HG02938 (cell line): ENCODE data around the gene EMP1.

Experiments used
- ATAC-seq: cut with Tn5 transposase; IDR thresholded peaks from one replicate; pipeline ENCODE4 v1.9.1; 2021; ENCODE audit warnings: mild to moderate bottlenecking, moderate library complexity; ENCODE audit not compliant: unreplicated experiment

The EMP1 gene

DNA sequence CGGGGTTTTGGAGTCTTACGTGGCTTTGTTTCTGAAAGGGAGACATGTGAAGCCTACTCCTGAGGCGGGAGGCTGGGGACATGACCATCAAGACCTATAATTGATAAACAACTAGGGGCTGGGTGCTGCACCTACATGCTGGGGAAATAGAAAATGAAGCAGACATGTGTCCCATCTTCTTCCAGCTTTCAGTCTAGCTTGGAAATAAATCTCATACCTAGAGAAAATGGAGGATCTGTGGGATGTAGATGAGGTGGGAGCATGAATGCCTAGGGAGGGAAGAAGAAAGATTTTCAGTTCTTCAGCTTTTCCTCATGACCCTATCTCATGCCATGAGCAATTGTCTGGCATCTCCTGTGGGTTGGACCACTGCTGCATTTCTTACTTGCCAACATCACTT lies 22.1 kb downstream of the EMP1 start:
- no peak for ATAC-seq

DNA sequence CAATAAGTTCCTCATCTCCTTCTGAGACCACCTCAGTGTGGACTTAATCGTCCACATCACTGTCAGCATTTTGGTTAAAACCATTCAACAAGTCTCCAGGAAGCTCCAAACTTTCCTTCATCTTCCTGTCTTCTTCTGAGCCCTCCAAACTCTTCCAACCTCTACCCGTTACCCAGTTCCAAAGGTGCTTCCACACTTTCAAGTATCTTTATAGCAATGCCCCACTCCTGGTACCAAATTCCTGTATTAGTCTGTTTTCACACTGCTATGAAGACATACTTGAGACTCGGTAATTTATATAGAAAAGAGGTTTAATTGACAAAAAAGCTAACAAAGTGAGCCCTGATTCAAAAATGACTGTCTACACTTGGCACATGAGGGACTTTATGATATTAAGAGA lies 22.8 kb downstream of the EMP1 start:
- no peak for ATAC-seq

DNA sequence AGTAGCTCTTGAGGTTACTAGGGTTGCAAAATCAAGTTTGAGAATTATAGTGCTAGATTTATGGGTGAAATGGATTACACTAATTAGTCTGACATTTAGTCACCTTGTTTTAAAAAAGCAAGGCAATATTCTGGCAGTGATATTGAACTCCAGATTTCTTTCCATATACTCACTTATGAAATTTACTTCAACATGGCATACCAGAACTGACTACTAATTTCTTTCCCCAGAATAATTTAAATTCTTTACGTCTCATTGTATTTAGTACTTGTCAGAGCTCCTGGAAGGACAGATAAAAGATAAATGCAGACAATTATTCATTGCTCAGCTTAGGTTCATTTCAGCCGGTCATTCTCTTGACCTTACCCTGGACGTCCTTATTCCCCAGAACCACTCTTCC lies 24.3 kb downstream of the EMP1 start:
- no peak for ATAC-seq

DNA sequence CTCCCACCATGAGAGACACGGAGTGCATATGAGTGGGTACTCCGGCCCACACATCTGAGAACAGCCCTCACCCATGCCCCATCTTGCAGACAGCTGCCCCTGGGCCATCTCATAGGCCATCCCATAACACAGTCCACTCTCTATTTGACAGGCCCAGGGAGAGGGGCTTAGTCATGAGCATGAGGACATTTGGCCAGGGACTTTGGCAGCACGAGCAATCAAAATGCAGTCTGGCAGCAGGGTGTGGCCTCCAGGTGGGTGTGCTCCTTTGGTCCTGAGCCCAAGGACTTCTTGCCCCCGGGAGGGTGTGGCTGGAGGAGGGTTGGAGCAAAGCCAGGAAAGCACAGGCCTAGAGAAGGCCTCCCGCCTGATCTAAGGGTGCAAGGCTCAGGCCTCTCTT lies 25.6 kb downstream of the EMP1 start:
- ATAC-seq, result no peak

DNA sequence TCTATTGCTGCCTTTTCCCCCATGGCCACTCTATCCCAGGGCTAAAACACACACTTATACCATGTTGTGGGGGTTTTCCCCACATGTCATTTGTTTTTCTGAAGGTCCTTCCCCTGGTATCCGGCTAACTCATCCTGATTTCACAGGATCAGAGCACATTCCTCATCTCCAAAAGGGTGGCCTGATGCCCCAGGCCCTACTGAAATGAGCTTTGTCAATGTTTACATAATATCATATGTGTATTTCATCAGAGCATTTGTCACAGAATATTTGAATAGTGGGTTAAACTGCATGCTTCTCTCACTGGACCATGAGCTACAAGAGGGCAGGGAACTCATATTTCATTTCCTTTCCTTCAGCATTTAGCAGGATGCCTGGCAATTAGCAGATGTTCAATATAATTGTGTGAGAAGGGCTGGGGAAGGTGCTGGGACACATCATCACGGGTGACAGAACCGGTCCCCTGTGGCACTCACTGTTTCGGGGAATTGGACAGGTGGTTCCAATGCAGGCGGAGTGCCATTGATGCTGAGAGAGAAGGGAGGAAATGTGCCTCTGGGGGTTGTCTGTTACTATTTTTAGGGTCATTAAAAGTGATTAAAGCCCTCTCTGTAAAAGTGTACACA lies 26.8 kb downstream of the EMP1 start:
- ATAC-seq, result no peak

DNA sequence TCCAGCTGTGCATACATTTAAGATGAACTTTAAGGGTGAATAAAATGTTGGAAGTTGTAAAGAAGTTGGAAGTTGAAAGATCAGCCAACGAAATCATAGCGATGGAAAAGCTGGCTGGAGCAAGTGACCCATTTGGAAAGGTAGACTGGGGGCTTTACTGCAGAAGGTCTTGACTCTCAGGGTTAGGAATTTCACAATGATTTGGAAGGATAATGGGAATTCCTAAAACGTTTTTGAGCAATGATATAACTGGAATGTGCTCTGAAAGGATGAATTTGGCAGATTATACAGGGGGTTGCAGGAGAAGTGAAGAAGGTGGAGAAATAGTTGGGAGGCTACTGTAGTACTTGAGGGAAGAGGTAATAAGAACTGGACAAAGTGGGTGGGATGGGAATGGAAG lies 27.4 kb downstream of the EMP1 start:
- ATAC-seq, result no peak

DNA sequence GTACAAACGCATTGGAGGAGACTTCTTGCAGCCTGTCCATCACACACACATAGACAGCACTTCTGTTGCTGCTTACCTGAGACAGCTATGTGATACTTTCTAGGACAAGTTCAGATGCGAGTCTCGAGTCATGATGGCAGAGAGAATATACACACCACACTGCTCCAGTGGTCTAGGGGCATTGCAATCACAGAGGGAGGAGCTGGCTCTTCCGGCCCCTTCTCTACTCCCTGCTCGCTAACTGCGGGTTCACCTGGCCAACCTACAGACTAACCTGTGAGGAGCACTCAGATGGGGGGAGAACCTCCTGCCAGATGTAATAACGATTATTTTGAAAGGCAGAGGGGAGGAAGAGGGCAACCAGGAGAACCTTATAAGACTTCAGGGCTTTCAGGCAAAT lies 30.7 kb downstream of the EMP1 start:
- no peak for ATAC-seq

DNA sequence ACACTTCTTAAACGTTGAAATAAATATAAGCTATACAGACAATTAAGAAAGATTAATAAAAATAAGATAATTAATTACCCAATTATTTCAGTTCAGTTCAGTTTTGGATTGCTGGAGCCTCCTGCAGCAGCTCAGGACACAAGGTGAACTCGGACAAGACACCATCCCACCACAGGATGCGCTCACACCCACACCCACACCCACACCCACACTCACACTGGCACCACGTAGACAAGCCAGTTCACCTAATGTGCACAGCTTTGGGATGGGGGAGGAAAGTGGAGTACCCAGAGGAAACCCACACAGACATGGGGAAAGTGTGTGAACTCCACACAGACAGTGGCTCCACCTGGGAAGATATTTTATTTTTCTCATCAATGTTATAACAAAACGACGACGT lies 32.1 kb downstream of the EMP1 start:
- no peak for ATAC-seq

DNA sequence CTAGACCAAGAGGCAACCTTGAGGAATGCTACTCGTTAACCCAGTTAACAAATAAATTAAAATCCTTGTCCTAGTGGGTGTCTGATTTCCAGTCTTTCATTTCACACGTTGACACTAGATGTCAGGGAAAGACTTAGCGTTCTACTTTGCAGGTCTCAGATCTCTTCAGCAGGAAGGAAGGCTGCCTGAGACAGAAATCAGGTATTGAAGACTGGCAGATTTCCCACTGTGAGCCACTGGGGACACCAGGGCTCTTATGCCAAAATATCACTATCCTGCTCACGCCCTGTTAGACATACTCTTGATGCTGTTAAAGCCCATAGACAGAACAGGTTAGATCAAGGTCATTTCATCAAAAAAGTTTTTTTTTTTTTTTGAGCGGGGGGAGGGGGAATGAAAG lies 33.0 kb downstream of the EMP1 start:
- no peak for ATAC-seq

DNA sequence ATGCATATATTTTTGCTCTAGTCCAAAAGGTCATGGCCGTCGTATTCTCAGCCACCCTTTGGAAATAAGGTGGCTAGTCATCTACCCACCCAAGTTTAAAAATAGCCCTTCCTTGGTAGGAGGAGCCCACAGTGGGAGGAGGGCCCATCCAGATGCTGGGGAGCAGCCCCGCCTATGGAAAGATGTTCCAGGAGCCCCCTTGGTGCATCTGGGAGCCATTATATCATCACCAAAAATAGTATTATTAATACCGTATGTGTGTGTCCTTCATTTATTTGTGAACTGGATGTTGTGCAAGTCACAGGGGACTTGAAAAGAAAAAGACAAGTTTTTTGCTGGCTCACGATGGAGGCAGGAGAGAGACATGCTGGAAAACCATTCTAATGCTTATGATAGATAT lies 34.0 kb downstream of the EMP1 start:
- ATAC-seq, result no peak

DNA sequence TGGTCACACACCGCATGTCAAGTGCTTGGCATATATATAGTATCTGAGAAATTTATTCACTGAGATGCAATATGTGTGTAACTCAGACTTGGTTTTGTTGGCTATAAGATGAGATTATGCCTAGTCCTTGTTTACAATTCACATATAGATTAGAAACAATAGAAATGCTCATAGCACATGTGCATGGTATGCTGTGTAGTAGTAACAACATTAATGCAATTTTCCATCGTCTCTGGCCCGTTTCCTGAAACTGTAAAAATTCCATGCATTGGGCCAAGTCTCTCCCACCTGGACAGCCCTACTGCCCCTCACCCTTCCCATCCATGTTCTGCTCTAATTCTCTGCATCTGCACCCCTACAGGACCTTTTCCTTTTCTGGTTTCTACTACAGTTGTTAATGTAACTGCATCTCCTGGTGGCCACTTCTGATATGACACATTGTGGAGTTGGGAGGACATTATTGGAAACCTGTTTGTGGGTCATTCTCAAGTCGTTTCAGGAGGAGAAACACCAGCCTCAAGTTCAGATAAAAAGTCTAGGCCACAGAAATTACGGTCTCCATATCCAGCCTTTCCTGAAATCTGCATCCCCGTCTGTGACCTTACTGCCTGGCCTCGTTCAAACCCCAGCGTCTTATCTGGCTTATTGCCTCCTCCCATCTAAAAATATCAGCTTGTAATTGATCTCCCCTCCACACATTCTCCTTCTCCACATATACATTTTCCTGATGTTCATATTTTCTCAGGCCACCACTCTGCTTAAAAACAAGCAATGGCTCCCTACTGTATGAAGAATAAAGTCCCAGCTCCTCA lies 37.5 kb downstream of the EMP1 start:
- ATAC-seq, result peak; percentile 68

DNA sequence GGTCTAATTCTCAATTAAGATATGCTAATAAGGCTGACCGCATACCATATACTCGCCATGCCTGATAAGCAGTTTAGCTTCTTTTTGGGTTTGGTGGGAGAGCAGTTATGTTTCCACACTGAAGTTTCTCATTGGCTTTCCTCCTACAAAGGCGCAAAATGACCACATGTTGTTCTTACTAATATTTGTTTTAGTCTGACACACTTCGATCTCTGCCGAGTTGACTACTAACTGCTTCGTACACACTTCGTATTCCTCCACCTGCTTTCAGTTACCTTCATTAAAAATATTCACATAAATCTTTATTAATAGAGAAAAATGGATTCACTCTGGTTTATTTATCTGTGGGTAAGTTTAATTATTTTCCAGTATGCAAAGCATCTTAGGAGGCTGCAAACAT lies 41.7 kb downstream of the EMP1 start:
- ATAC-seq, result no peak

DNA sequence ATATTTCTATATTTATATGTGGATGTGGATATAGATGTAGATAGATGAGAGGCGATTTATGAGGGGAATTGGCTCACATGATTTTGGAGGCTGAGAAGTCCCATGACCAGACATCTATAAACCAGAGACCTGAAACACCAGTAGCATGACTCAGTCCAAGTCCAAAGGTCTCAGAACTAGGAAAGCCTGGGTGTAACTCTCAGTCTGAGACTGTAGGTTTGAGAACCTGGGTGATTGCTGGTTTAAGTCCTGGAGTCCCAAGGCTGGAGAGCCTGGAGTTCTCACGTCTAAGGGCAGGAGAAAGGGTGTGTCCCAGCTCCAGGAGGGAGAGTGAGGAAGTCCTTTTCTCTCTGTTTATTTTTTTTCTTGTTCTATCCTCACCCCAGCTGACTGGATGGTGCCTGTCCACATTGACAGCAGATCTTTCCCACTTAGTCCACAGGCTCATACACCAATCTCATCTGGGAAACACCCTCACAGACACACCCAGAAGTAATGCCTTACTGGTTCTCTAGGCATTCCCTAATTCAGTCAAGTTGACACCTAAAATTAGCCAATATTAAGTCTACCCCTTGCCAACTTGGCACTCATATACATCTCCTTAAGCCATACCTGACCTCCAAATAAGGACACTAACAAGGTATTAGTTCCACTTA lies 45.4 kb downstream of the EMP1 start:
- no peak for ATAC-seq

DNA sequence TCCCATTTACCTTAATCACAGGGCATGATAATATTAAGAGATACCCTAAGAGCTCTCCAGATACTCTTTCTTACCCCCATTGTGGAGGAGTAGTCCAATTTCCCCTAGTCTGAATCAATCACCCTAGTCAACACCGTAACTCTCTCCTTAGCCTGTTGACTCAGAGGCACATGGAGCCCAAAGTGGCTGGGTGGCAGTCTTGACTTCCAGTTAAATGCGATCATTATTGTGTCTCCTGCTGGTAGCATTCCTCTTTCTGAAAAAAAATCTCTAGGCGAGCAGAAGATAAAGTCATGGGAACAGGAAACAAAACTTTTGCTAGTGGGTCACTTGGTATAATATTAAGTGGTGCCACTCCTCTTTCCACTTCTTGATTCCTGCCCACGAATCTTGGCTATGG lies 46.4 kb downstream of the EMP1 start:
- ATAC-seq, result no peak

DNA sequence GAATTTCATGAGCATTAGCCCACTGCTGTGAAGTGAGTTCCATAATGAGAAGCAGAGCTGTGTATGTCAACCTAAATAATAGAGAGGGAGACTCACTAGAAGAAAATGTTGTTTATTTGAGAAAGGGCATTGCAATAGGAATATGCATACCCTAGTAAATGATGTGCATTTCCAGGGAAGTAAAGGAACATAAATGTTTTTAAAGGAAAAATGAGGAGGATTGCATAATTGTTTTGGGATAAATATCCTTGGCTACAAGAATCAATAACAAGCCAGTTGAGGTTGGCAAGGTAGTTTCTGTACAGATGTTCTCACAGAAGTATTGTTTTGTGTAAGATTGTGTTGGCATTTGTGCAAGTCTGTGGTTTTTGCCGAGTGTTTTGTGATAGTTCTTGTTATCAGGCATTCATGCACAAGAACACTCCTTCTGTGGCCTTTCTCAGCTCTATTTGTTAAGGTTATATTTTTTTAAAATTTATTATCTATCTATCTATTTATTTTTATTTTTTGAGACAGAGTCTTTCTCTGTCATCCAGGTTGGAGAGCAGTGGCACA lies 47.1 kb downstream of the EMP1 start:
- ATAC-seq, result no peak

DNA sequence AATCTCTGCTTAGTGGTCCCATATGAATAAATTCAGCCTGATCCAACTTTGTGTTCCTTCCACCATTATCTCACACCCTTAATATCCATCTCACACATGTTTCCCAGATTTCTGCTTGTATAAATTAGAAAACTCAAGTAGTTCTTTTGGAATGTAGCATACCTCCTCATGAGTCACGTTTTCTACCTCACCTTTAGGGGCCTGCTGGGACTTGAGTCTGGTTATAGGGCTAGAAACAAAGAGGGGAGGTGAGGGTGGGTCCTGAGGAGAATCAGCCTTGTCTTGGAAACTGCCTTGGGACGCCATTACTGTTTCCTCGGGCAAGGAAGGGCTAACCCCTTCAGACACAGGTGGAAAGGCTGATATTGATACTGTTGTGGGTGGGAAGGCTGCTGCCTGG lies 51.1 kb downstream of the EMP1 start:
- no peak for ATAC-seq

DNA sequence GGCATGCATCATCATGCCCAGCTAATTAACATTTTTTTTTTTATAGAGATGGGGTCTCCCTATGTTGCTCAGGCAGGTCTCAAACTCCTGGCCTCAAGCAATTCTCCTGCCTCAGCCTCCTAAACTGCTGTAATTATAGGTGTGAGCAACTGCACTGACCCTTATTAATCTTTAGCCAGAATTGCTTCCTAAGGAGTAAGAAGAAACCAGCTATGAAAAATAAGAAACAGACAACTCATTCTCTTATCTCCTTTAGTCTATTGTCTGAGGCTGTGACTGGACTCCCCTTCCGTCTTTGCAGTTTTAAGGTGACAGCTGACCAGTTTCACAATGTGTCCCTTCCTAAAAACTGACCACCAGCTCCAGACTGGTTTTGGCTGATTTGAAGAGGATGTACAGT lies 52.4 kb downstream of the EMP1 start:
- ATAC-seq, result no peak

DNA sequence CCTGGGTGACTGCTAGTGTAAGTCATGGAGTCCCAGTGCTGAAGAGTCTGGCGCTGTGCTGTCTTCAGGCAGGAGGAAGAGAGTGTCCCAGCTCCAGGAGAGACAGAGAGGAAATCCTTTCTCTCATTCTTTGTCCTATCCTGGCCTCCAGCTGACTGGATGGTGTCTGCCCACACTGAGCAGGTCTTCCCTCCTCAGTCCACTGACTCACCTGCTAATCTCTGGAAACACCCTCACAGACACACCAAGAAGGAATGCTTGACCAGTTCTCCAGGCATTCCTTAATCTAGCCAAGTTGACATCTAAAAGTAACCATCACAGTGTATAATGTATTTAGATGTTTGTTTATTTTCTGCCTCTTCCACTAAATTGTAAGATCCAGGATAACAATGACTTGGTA lies 53.9 kb downstream of the EMP1 start:
- ATAC-seq, result no peak

DNA sequence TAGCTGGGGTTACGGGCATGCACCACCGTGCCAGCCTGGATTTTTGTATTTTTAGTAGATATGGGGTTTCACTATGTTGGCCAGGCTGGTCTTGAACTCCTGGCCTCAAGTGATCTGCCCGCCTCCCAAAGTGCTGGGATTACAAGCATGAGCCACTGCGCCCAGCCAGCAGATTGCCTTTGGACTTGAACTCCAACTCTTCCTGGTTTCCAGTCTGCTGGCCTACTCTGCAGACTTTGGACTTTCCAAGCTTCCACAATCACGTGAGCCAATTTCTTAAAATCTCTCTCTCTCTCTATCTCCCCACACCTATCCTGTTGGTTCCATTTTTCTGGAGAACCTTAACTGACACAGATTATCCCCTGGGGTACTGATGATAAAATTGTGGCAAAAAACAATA lies 55.0 kb downstream of the EMP1 start:
- no peak for ATAC-seq

DNA sequence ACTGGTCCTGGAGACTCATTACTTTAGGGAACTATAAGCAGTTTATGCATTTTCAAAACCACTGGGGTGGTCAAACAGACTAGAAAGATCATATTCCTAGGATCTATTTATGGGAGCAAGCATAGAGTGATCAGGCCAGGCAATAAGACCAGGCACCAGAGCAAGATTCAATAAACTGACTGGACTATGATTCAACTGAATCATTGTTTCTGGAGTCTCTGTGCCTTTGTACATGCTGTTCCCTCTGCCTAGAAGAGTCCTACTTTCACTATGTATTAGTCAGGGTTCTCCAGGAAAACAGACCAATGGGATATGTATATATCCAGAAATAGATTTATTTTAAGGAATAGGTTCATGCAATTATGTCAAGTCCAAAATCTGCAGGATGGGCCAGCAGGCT lies 55.5 kb downstream of the EMP1 start:
- no peak for ATAC-seq

DNA sequence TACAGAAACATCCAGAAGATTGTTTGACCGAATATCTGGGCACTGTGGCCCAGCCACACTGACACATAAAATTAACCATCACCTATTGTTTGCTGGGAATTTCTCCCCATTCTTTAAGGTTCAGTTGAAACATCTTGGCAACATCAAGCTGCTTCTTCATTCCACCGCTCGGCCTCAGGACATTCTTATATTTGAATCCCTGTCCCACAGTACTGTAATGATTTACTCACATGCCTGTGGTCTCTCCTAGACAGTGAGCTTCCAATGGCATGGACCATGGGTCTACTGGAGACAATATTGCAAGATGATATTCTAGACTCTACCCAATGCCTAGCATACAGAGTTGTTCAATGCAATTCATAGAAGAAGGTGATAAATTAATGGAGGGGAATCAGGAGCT lies 56.1 kb downstream of the EMP1 start:
- no peak for ATAC-seq
